GM23338 (cell line): ENCODE data around the gene MBLAC1.

Experiments used
- CREB1 ChIP-seq: fragments of 250-450 bp; sonication (Bioruptor Pico); IDR thresholded peaks from 2 replicates; pipeline ENCODE4 v1.5.0; 2020; ENCODE audit warnings: low read depth, mild to moderate bottlenecking, moderate library complexity
- CTCF ChIP-seq, 2 experiments: fragments of 200-600 bp in 1 of 2; sonication (generic) in 1 of 2; conservative IDR thresholded peaks; 2 replicates each; pipeline versions ENCODE4 v1.5.1 to v1.6.1; 2016 to 2017; ENCODE audit warnings: antibody characterized with exemption in 2 of 2, low read depth in 2 of 2, mild to moderate bottlenecking in 2 of 2, moderate library complexity in 1 of 2
- EZH2 ChIP-seq: fragments of 200-600 bp; sonication (generic); IDR thresholded peaks from one replicate; pipeline ENCODE4 v1.8.0; 2017; ENCODE audit warnings: antibody characterized with exemption, mild to moderate bottlenecking, low read depth; ENCODE audit not compliant: unreplicated experiment
- EZH2phosphoT487 ChIP-seq: fragments of 200-600 bp; sonication (generic); IDR thresholded peaks from one replicate; pipeline ENCODE4 v1.8.1; 2018; ENCODE audit warnings: antibody characterized with exemption; ENCODE audit not compliant: unreplicated experiment
- POLR2AphosphoS5 ChIP-seq: IDR thresholded peaks from 2 replicates; pipeline ENCODE4 v1.6.1; 2016; ENCODE audit warnings: antibody characterized with exemption, low read depth
- REST ChIP-seq: IDR thresholded peaks from one replicate; pipeline ENCODE4 v1.6.1; 2018; ENCODE audit warnings: antibody characterized with exemption; ENCODE audit not compliant: unreplicated experiment

GRCh38 chr7:100081535-100082102 lies 45.1 kb upstream of the MBLAC1 start, which contains the start of gene ZNF3:
- TF ChIP-seq CTCF (conservative IDR thresholded peaks at IDR 0.05; ENCODE audit: low read depth in 2 of 2) (peak; percentile 80 to 96), CREB1 (CRISPR knock-in tag) (peak; percentile 90), REST (no peak), POLR2AphosphoS5 (peak; percentile 85), EZH2 (no peak), EZH2phosphoT487 (no peak)
